Ovary (tissue), 3 donors: ENCODE results near the gene FGFR4.

Experiments
- CTCF ChIP-seq, 3 donors: fragments of 450-650 bp in 2 of 3; fragments of 200-600 bp in 1 of 3; IDR thresholded peaks; one replicate each; pipeline versions ENCODE4 v1.5.1 to v1.8.0; 2016 to 2022; ENCODE audit warnings: antibody characterized with exemption in 3 of 3, mild to moderate bottlenecking in 1 of 3
- POLR2A ChIP-seq: fragments of 450-650 bp; IDR thresholded peaks from one replicate; pipeline ENCODE4 v1.6.1; 2017; ENCODE audit warnings: antibody characterized with exemption, mild to moderate bottlenecking, moderate library complexity
- donor health status: DM: no; HTN: no; CAD: no.

DNA sequence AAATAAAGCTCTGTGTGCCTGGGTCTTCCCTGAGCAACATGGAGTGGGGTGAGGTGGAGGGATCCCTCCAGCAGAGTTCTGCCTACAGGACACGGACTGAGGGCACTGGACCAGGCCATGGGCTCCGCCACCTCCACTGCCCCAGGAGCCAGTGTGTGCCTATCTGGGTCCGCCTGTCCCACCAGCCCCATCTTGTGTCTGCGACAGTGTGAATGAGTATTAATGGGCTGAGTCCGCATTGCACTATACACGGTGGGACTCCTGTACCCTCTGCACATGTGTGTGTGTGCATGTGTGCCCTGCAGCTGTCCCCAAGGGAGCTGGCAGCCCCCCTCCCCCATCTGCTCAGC, 11.4 kb downstream of the FGFR4 start:
- TF ChIP-seq CTCF (IDR thresholded peaks at IDR 0.05) (no peak), POLR2A (no peak)
